NCI-H1417 (cell line): ENCODE measurements around the gene SIPA1L3.

ENCODE experiments used
- DNase-seq, 3 experiments: peaks; one replicate each; lab custom pipeline; 2025; lab: John Stamatoyannopoulos, UW

Gene SIPA1L3

DNA sequence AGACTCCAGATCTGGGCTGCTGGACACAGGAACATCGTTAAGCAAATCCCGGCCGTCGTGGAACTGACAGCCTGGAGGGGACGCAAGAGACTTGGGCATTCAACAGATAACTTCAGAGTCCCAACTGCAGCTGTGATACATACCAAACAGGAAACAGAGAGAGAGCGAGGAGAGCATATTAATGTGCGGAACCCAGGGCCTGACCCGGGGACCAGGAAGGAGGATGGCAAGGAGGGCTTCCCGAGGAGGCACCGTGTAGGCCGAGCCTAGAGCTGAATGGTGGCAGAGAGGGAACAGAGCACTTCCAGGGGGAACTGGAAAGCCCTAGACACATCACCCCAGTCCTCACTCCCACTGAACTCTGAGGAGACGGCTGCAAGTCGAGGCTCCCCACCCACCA lies 68.1 kb downstream of the SIPA1L3 start:
- DNase-seq = no peak

DNA sequence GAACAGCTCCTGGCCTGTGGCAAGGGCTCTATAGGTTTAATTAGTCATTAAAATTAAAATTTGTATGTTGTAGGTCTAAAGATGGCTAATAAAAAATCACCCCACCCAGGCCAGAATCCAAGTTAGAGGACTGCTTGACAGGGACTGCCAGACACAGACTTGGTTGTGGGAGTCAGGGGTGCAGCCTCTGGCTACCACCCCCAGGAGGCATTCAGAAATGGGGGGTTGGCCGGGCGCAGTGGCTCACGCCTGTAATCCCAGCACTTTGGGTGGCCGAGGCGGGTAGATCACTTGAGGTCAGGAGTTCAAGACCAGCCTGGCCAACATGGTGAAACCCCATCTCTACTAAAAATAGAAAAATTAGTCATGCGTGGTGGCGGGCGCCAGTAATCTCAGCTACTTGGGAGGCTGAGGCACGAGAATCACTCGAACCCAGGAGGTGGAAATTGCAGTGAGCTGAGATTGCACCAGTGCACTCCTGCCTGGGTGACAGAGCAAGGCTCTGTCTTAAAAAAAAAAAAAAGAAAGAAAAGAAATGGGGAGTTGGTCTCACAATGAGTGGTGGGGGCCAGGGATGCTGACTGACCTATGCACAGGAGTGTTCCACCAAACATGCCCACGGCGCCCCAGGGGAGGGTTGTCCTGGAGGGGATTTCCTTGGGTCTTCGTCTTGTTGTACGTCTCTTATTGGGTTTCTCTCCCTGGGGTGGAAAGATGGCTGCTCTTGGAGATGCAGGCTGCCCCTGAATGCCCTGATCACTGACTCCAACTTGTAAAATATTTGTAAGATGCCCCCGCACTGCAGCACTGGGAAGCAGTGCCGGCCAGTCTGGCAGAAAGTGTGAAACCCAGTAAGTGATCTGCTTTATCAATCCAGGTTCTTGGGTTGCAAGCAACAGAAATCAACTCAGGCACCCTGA lies 68.8 kb downstream of the SIPA1L3 start:
- DNase-seq = no peak

DNA sequence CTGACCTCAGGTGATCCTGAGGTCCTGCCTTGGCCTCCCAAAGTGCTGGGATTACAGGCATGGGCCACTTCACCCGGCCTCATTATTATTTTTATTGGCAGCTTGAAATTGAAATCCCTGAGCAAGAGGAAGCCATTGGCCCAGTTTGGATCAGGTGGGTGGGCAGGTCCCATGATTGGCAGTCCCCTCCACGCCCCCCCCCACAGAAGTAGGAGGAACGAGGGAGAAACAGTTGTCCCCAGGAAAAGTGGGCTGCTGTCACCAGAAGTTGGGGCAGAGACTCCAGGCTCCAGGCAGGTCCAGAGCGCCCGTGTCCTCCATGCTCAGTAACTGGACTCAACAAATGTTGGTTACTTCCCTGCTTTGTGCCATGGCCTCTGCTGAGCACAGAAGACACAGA lies 70.4 kb downstream of the SIPA1L3 start:
- no peak for DNase-seq

DNA sequence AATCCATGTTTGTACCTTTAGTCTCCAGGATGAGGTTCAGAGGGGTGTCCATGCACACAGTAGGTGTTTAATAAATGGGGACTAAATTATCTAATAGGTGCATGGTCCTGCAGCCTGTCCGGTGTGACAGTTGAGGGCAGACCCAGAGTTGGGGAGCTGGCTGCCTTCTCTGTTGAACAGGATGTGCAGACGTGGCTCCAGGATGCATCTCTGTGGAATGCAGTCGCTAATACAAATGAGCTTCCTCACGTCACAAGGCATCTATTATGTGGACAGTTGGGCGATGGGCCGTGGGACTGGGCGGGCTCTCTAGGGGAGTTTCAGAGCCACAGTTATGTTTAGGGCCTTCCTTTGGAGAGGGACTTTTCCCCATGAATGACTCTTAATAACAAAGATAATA lies 71.0 kb downstream of the SIPA1L3 start:
- no peak for DNase-seq

DNA sequence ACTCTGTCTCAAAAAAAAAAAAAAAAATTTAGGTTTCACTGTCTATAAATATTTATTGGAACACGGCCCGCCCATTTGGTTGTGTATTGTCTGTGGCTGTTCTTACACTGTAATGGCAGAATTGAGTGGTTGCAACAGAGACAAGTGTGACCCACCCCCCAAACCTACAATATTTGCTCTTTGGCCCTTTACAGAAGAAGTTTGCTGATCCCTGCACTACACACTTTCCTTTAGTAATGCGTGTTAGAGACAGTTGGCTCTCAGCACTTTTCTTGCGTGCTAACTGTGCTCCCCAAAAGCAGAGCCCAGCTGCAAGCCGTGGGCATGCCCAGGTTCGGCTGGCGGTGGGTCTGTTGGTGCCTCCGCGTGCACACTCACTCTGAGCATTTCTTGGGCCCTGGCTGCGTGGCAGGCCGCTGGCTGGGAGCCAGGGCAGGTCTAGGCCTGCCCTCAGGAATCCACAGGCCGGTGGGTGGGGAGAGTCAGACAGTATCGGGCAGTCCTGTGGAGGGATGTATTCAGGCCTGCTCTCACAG lies 72.6 kb downstream of the SIPA1L3 start:
- peak; percentile 34 to 61 (median 60) for DNase-seq

DNA sequence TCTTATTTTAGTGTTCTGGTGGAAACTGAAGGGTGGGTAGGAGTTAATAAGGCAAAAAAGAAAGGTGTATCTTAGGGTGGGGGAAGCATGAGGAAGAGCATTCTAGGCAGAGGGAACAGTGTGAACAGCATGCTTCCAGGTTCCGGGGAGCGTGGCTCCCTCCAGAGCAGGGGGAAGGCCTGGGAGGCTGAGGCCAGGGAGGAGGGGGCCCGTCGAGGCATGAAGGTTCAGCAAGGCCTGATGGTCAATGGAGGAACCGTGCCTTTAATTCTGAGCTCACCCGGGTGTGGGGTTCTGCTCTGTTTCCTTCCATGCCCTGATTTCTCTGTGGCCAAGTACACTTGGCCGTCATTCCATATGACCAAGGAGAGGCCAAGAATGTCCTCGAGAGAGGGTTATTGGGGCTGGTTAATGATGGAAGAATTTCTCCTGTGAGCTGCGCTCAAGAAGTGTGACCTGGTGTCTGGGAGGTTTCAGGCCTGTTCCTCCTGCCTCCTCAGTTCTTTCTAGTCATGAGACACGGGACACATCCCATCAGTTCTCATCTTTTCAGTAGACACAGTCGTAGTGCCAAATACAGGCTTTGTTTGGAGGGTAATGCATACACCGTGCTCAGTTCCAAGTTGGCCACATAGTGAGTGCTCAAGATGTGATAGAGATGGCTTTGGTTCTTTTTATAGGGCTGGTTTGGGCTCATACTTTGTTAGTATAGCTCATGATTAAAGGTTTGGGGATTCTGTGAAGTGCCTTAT lies 73.6 kb downstream of the SIPA1L3 start:
- DNase-seq = no peak

DNA sequence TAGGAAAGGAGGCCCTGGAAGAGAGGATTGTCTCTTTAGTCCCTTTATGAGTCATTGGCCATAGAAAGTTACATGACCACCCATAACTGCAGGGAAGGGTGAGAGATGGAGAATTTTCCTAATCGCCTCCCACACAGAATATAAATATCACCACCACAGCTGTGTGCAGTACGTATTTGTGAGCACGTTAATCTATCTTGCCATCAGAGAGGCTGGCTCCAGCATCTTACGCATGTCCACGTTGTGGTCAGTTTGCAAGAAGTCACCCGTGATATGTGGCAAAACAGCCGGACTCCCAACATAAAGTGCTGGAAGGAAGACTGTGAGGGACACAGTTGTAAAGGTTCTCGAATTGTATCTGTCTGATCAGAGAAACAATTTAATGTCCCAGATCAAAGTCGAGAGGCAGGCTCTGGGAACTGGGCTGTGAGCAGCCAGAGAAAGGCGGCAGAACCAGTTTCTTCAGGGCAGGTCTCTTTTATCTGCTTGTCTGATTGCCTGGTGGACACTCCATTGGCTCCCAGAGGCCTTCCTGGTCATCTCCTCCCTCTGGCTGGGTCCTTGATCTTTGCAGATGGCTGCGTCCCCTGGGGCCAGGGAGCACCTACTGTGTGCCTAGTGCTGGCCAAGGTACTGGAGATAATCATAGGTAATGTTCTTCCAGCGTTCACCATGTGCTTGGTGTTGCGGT lies 74.9 kb downstream of the SIPA1L3 start:
- no peak for DNase-seq

DNA sequence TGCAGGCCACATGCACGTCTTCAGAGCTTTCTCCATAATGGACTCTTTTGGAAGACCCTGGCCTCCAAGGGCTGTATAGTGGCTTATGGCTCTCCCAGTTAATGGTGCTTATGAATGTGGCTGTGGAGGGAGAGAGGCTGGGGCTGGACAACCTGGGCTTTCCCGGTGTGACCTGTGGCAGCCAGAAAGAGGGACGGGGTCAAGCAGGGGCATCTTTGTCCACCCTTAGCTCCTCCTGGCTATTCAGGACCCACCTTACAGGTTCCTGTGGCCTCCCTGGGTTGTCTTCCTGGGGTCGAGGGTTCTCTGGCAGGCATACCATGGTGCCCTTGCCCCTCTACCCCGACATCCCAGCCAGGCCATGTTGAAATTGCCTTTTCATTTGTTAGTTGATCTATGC lies 75.6 kb downstream of the SIPA1L3 start:
- no peak for DNase-seq

- DNase-seq = no peak
These were observed 76.1 kb downstream of the SIPA1L3 start for GRCh38 chr19:37983153-37983552.

- DNase-seq = no peak
These were observed 76.9 kb downstream of the SIPA1L3 start for GRCh38 chr19:37983916-37984315.

DNA sequence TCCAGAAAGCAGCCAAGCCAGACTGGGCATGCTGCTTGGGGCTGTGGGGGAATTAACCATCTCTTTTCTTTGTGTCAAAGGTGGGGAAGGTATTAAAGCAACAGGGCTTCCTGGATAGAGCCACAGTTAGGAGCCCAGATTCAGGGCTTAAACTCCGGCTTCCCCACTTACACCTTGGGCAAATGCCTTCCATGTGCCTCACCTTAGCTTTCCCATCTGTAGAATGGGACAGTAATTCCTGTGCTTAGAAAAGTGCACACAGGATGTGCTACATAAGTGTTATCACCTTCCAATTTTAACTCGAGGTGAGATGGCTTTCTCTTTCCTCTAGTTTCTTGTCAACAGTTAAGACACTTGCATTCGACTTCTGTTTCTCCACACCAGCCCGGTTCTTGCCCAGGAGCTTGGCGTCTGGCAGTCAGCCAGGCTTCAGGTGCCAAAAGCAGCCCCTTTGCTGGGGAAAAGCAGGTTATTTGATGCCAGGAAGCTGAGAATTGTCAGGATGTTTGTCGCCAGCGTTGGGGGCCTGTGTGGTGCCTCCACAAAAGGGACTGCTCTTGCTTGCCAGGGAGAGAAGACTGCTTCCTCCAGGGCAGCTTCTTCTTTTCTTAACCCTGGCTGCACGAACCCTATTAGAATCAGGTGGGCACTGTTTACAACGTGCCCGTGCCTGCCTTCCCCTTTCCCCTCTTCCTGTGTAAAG lies 79.2 kb downstream of the SIPA1L3 start:
- DNase-seq = no peak

DNA sequence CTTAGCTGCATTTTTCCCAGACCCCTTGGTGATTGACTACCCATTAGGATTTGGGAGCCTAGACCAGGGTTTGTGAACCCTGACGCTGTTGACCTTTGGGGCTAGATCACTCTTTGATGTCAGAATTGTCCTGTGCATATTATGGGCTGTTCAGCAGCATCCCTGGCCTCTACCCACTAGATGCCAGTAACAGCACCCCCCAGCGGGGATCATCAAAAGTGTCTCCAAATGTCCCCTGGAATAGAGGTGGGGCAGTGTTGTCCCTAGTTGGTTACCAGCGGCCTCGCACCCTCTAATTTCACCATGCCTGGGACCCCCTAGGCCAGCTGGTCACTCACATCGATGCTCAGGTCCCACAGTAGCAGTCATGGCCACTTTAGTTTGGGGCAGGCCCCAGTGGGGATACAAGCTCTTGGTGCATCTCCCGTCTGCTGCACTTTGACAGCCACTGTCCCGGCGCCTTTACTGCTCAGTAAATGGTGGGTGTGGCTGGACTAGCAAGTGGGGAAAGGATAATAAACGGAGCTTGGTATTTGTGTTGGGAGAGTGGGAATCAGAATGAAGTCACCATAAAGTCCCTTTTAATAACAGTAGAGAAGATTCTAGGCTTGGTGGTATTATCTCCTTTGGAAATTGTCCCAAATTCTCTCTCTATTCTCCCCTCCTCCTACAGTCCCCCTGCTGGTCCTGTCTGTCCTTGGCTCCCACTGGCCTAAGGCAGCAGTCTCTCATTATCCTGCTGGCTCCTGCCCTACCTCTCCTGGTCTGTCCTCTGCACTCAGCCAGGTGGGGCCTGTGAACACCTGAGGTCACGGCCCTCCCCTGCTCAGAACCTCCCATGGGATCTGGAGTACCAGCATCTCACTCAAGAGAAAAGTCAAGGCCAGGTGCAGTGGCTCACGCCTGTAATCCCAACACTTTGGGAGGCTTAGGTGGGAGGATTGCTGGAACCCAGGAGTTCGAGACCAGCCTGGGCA lies 80.6 kb downstream of the SIPA1L3 start:
- DNase-seq = no peak

GRCh38 chr19:37988758-37989635 lies 82.0 kb downstream of the SIPA1L3 start:
- no peak for DNase-seq

DNA sequence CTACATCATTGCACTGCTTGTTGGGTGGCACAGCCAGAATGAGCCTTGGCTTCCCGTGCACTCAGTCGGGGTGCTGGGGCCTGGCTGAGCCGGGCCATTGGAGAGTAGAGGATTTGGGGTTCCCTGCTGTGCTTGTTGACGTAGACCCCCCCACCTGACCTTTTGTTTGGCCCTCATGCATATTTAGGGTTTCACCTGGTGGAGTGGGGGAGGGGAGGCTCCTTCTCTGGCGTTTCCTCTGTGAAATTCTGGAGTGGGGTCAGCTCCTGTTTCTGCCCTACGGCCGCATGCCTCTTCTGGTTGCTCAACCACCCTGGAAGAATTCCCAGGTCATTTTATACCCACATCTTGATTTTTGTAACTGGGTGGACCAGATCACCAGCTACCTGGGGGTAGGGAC lies 82.8 kb downstream of the SIPA1L3 start:
- DNase-seq = no peak

DNA sequence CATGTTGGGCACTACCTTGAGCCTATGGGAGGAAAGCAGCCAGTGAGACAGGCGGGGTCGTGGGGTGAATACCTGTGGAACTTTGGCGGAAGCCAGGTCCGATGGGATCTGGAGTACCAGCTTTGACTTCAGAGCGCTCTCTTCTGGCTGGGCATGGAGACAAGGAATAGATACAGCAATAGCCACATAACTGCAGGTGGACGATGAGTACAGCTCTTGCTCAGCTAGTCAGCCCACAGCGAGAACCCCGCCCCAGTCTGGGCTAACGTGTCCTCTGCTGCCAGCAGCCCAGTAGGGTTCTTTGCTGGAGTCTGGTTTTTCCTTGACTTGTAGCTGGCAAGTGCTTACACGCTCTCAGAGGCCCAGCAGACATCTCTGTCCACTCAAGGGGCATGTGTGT lies 83.4 kb downstream of the SIPA1L3 start:
- DNase-seq = no peak

GRCh38 chr19:37991176-37991835 lies 84.3 kb downstream of the SIPA1L3 start:
- no peak for DNase-seq

- DNase-seq = peak in 1 of 3 experiments; percentile 20
These were observed 84.8 kb downstream of the SIPA1L3 start for GRCh38 chr19:37991841-37992248.

DNA sequence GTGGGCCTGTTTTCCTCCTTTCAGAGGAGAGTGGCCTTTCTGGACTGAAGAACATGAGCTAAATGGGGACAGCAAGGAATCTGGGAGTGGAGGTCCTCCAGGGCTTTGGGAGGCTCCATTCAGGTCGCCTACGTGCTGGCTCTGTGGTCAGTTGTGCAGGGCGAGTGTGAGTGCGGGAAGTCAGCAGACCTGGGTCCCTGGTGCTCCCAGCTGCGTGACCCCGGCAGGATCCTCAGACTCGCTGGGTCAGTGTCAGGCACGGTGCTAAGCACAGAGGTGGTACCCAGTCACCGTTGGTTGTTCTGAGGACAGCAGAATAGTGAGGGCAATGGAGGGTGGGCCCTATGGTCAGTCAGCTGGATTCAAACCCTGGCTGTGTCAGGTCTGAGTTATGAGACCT lies 85.8 kb downstream of the SIPA1L3 start:
- DNase-seq = no peak

- DNase-seq = no peak
These were observed 87.8 kb downstream of the SIPA1L3 start for GRCh38 chr19:37994823-37995130.
